Measurements from ENCODE around the gene ATG7.
A peak's percentile ranks its signal among the peaks of the same experiment; 100 is the strongest.
"Not testable (repeated sequence)": the region's sequence is repeated elsewhere in the genome, so short reads cannot be mapped to it uniquely, and the experiment has no call there.

Gene ATG7

GRCh38 chr3:11476735-11477144, 204.5 kb downstream of the ATG7 start:
- DNase-seq: peak; percentile 97

GRCh38 chr3:11477407-11477911, 205.3 kb downstream of the ATG7 start:
- DNase-seq: peak; percentile 80

GRCh38 chr3:11478167-11478566, 206.0 kb downstream of the ATG7 start:
- DNase-seq: peak; percentile 45

GRCh38 chr3:11479221-11479620, 207.0 kb downstream of the ATG7 start:
- DNase-seq: no peak

- DNase-seq: peak; percentile 91
Measured at GRCh38 chr3:11480663-11481298, 208.6 kb downstream of the ATG7 start.

GRCh38 chr3:11481556-11481955, 209.4 kb downstream of the ATG7 start:
- DNase-seq: peak; percentile 49

GRCh38 chr3:11482021-11482420, 209.8 kb downstream of the ATG7 start:
- DNase-seq: peak; percentile 66

- not testable (repeated sequence) for DNase-seq
Measured at GRCh38 chr3:11488356-11488755, 216.2 kb downstream of the ATG7 start.

GRCh38 chr3:11494131-11494916, 222.1 kb downstream of the ATG7 start:
- no peak for DNase-seq

GRCh38 chr3:11495948-11496557, 223.9 kb downstream of the ATG7 start:
- peak; percentile 75 for DNase-seq

GRCh38 chr3:11498177-11498576, 226.0 kb downstream of the ATG7 start:
- DNase-seq: no peak

GRCh38 chr3:11498646-11499045, 226.4 kb downstream of the ATG7 start:
- DNase-seq: peak; percentile 87

GRCh38 chr3:11499144-11499543, 226.9 kb downstream of the ATG7 start:
- DNase-seq: no peak

- DNase-seq: not testable (repeated sequence)
Measured at GRCh38 chr3:11502413-11502812, 230.2 kb downstream of the ATG7 start.

GRCh38 chr3:11507719-11508118, 235.5 kb downstream of the ATG7 start:
- no peak for DNase-seq

- no peak for DNase-seq
Measured at GRCh38 chr3:11508346-11509172, 236.4 kb downstream of the ATG7 start.

GRCh38 chr3:11509173-11510000, 237.2 kb downstream of the ATG7 start:
- peak; percentile 85 for DNase-seq

GRCh38 chr3:11510001-11510340, 237.8 kb downstream of the ATG7 start:
- peak; percentile 83 for DNase-seq

GRCh38 chr3:11510356-11510755, 238.2 kb downstream of the ATG7 start:
- peak; percentile 68 for DNase-seq

GRCh38 chr3:11511606-11512005, 239.4 kb downstream of the ATG7 start:
- DNase-seq: not testable (repeated sequence)

GRCh38 chr3:11513125-11513816, 241.1 kb downstream of the ATG7 start:
- DNase-seq: not testable (repeated sequence)

GRCh38 chr3:11513817-11514135, 241.6 kb downstream of the ATG7 start:
- no peak for DNase-seq
